ENCODE measurements around the gene NCEH1. TPM values are rescaled to one million over a fixed set of nuclear protein-coding genes. Genes with fewer than 3 reads are reported as not detected.

Gene NCEH1
- total and polyA plus RNA-seq, 2 of the 4 experiments (the other 2 are of a cell fraction), result 22.3 to 23.3 TPM

- intact Hi-C loops (cut with micrococcal nuclease) (no loop called here), dilution Hi-C loops (cut with HindIII; ENCODE audit: low sequenced_read_pairs, unreplicated experiment) (no loop called here), in situ Hi-C loops (cut with MboI; ENCODE audit: low sequenced_read_pairs) (no loop called here)
- POLR2A ChIA-PET (ENCODE audit: unreplicated experiment), result no interaction called here
- Histone ChIP-seq H2BK15ac (ENCODE audit: low read depth, low read length) (no peak overlapping the region; the same call in 2 of the 3 replicates), H3K9ac (ENCODE audit: low read depth, low read length) (no peak overlapping the region), H3K27ac (ENCODE audit: insufficient read depth, low read length) (no peak overlapping the region), H4K20me1 (ENCODE audit: insufficient read depth, low read length) (peaks cover 9% of the 10 kb centered on the region), H2AK5ac (ENCODE audit: low read depth, low read length) (no peak overlapping the region), H4K8ac (ENCODE audit: low read depth in 2 of 2, low read length in 2 of 2) (no peak overlapping the region), H3K4me3 (ENCODE audit: insufficient read depth, low read depth, low read length) (no peak overlapping the region), H3K9me3 (ENCODE audit: control insufficient read depth, insufficient read depth, low read length) (no peaks in the 10 kb centered on the region), H3K4ac (ENCODE audit: low read depth, low read length) (no peak overlapping the region), H3K9me1 (ENCODE audit: insufficient read depth, low read length) (peaks cover 17% of the 10 kb centered on the region; the same call in 1 of the 2 replicates), H3K4me1 (ENCODE audit: control insufficient read depth, insufficient read depth, low read length) (peaks cover 2% of the 10 kb centered on the region), H2AFZ (replicated peaks; ENCODE audit: low read length, poor library complexity) (no peak overlapping the region), H3K56ac (ENCODE audit: extremely low read depth, insufficient read depth, low read length) (no peak overlapping the region), H3K79me1 (ENCODE audit: low read depth in 1 of 2, low read length in 2 of 2) (peaks cover 40 to 68% of the 10 kb centered on the region in 2 experiments), H2AK9ac (replicated peaks; ENCODE audit: low read depth, low read length, poor library complexity) (no peak overlapping the region), H3K4me2 (ENCODE audit: low read depth, low read length) (no peak overlapping the region), H3K36me3 (ENCODE audit: control insufficient read depth, insufficient read depth, low read length) (no peaks in the 10 kb centered on the region), H2BK120ac (ENCODE audit: low read depth, low read length) (no peak overlapping the region), H4K91ac (ENCODE audit: insufficient read depth, low read depth, low read length) (no peak overlapping the region), H2BK5ac (ENCODE audit: low read depth, low read length, poor library complexity, severe bottlenecking) (no peak overlapping the region), H3K18ac (ENCODE audit: low read depth, low read length) (no peak overlapping the region), H2BK20ac (ENCODE audit: low read depth, low read length) (no peak overlapping the region), H3K27me3 (ENCODE audit: control insufficient read depth, insufficient read depth, low read length) (no peaks in the 10 kb centered on the region), H3K14ac (replicated peaks; ENCODE audit: low read depth, low read length) (no peak overlapping the region), H3K23ac (ENCODE audit: low read depth, low read length) (no peak overlapping the region), H4K5ac (ENCODE audit: low read depth, low read length) (no peak overlapping the region)
- no peak for TF ChIP-seq RAD21 (IDR thresholded peaks at IDR 0.05; ENCODE audit: low read length)
- peak; percentile 91 for TF ChIP-seq CEBPB (IDR thresholded peaks at IDR 0.05; ENCODE audit: low read depth, low read length)
- ATAC-seq (ENCODE audit: low read depth) (no peak), DNase-seq (no peak)
- CTCF ChIA-PET, result interaction anchor here (1.6 kb wide), 1 partner anchor 14 kb away, joined by 8 read pairs; the partner anchor contains the start of gene NCEH1
- no TSS peak for BruUV-seq (replicated peaks)
- no CpG with 5 or more reads among the region's 5 CpGs for WGBS, 2 experiments (ENCODE audit: extremely low coverage in 2 of 2, insufficient read length in 1 of 2)
These were observed 14.5 kb downstream of the NCEH1 start for GRCh38 chr3:172696357-172696756.

Data from IMR-90 (cell line).